ENCODE measurements around the gene DNASE2B. TPM values are rescaled to one million over a fixed set of nuclear protein-coding genes. Genes with fewer than 3 reads are reported as not detected.

Gene DNASE2B
- total RNA-seq, 1 donor = not detected

- no peak for DNase-seq (ENCODE audit: insufficient read length, low spot score, missing footprints)
- Histone ChIP-seq H3K27ac (ENCODE audit: low read depth, low read length) (no peak overlapping the region), H3K4me1 (ENCODE audit: insufficient read depth, low read length) (no peaks in the 10 kb centered on the region), H3K4me2 (ENCODE audit: insufficient read depth, low read length) (no peak overlapping the region), H3K36me3 (ENCODE audit: insufficient read depth, low read length) (no peaks in the 10 kb centered on the region), H4K20me1 (ENCODE audit: insufficient read depth, low read length) (no peaks in the 10 kb centered on the region), H3K9me3 (ENCODE audit: low read depth, low read length) (no peaks in the 10 kb centered on the region), H3K79me2 (ENCODE audit: insufficient read depth, low read length) (no peaks in the 10 kb centered on the region), H3K4me3 (ENCODE audit: insufficient read depth, low read length) (no peak overlapping the region), H2AFZ (ENCODE audit: low read length) (peak overlapping the region; percentile 65), H3K27me3 (ENCODE audit: insufficient read depth, low read length) (peaks cover 8% of the 10 kb centered on the region)
- no peak for TF ChIP-seq CTCF (IDR thresholded peaks at IDR 0.05; ENCODE audit: extremely low read depth, low read depth, low read length)
Measured at GRCh38 chr1:84450910-84451309, 52.6 kb downstream of the DNASE2B start.

GRCh38 chr1:84452436-84452835, 54.2 kb downstream of the DNASE2B start:
- no peak for TF ChIP-seq CTCF (IDR thresholded peaks at IDR 0.05; ENCODE audit: extremely low read depth, low read depth, low read length)

GRCh38 chr1:84462118-84462517, 63.8 kb downstream of the DNASE2B start:
- no peak overlapping the region for H3K4me3 ChIP-seq (ENCODE audit: insufficient read depth, low read length)
- peaks cover 48% of the 10 kb centered on the region for H3K27me3 ChIP-seq (ENCODE audit: insufficient read depth, low read length)

More at GRCh38 chr1:84452436-84452835, 54.2 kb downstream of the DNASE2B start:
- Histone ChIP-seq H3K4me2 (ENCODE audit: insufficient read depth, low read length) (no peak overlapping the region), H3K4me1 (ENCODE audit: insufficient read depth, low read length) (no peaks in the 10 kb centered on the region), H2AFZ (ENCODE audit: low read length) (no peak overlapping the region), H3K36me3 (ENCODE audit: insufficient read depth, low read length) (no peaks in the 10 kb centered on the region), H4K20me1 (ENCODE audit: insufficient read depth, low read length) (no peaks in the 10 kb centered on the region), H3K4me3 (ENCODE audit: insufficient read depth, low read length) (no peak overlapping the region), H3K9me3 (ENCODE audit: low read depth, low read length) (no peaks in the 10 kb centered on the region), H3K79me2 (ENCODE audit: insufficient read depth, low read length) (no peaks in the 10 kb centered on the region), H3K27me3 (ENCODE audit: insufficient read depth, low read length) (peaks cover 17% of the 10 kb centered on the region), H3K27ac (ENCODE audit: low read depth, low read length) (no peak overlapping the region)
- DNase-seq (ENCODE audit: insufficient read length, low spot score, missing footprints) = no peak

More at GRCh38 chr1:84462118-84462517, 63.8 kb downstream of the DNASE2B start:
- no peaks in the 10 kb centered on the region for H3K4me1 ChIP-seq (ENCODE audit: insufficient read depth, low read length)
- H4K20me1 ChIP-seq (ENCODE audit: insufficient read depth, low read length) = no peaks in the 10 kb centered on the region
- no peak overlapping the region for H3K27ac ChIP-seq (ENCODE audit: low read depth, low read length)
- H3K36me3 ChIP-seq (ENCODE audit: insufficient read depth, low read length) = no peaks in the 10 kb centered on the region
- no peaks in the 10 kb centered on the region for H3K79me2 ChIP-seq (ENCODE audit: insufficient read depth, low read length)
- H3K4me2 ChIP-seq (ENCODE audit: insufficient read depth, low read length) = no peak overlapping the region
- H2AFZ ChIP-seq (ENCODE audit: low read length) = no peak overlapping the region
- TF ChIP-seq CTCF (IDR thresholded peaks at IDR 0.05; ENCODE audit: extremely low read depth, low read depth, low read length) = no peak
- DNase-seq (ENCODE audit: insufficient read length, low spot score, missing footprints) = no peak
- H3K9me3 ChIP-seq (ENCODE audit: low read depth, low read length) = no peaks in the 10 kb centered on the region

Other genes with a start within 250 kb of the DNASE2B start
- under 0.01 and 0.29 TPM in 2 replicates for gene SAMD13, start 96.8 kb upstream of the DNASE2B start, total RNA-seq
- 29.3 and 35.4 TPM in 2 replicates for gene RPF1, start 80.8 kb downstream of the DNASE2B start, total RNA-seq
- gene SPATA1, start 107.9 kb downstream of the DNASE2B start, total RNA-seq = 1.8 and 2.1 TPM in 2 replicates
- 23.5 and 23.6 TPM in 2 replicates for gene GNG5, start 108.1 kb downstream of the DNASE2B start, total RNA-seq
- gene CTBS, start 176.0 kb downstream of the DNASE2B start, total RNA-seq = 13.0 and 18.3 TPM in 2 replicates

Measured in osteoblast (primary cell).